Effector memory CD8-positive, alpha-beta T cell (primary cell): ENCODE data around the gene PXT1.

Experiments
- ATAC-seq: fragments of 150-1000 bp; cut with Tn5 transposase; replicated peaks from 2 replicates; pipeline ENCODE4 v1.10.0; 2021; ENCODE audit warnings: mild to moderate bottlenecking, moderate library complexity
- DNase-seq, 3 experiments: peaks; one replicate each; pipeline ENCODE4 v3.0.0; 2021
- H3K27ac Mint-ChIP-seq, 2 donors: one replicate each; pipeline ENCODE4 v1.8.0; 2022; ENCODE audit warnings: mild to moderate bottlenecking in 2 of 2, mixed read lengths in 2 of 2, moderate library complexity in 2 of 2
- H3K27me3 Mint-ChIP-seq, 2 donors: one replicate each; pipeline ENCODE4 v1.8.0; 2022; ENCODE audit warnings: mixed read lengths in 2 of 2
- H3K36me3 Mint-ChIP-seq: one replicate; pipeline ENCODE4 v1.8.0; 2022; ENCODE audit warnings: mild to moderate bottlenecking, moderate library complexity, mixed read lengths; ENCODE audit not compliant: insufficient read depth
- H3K4me1 Mint-ChIP-seq, 2 donors: one replicate each; pipeline ENCODE4 v1.8.0; 2022; ENCODE audit warnings: low read depth in 2 of 2, mixed read lengths in 2 of 2
- H3K4me3 Mint-ChIP-seq, 2 donors: one replicate each; pipeline ENCODE4 v1.8.0; 2022; ENCODE audit warnings: mild to moderate bottlenecking in 2 of 2, mixed read lengths in 2 of 2, moderate library complexity in 2 of 2
- H3K9me3 Mint-ChIP-seq, 2 donors: one replicate each; pipeline ENCODE4 v1.8.0; 2022; ENCODE audit warnings: mixed read lengths in 2 of 2

Gene PXT1

DNA sequence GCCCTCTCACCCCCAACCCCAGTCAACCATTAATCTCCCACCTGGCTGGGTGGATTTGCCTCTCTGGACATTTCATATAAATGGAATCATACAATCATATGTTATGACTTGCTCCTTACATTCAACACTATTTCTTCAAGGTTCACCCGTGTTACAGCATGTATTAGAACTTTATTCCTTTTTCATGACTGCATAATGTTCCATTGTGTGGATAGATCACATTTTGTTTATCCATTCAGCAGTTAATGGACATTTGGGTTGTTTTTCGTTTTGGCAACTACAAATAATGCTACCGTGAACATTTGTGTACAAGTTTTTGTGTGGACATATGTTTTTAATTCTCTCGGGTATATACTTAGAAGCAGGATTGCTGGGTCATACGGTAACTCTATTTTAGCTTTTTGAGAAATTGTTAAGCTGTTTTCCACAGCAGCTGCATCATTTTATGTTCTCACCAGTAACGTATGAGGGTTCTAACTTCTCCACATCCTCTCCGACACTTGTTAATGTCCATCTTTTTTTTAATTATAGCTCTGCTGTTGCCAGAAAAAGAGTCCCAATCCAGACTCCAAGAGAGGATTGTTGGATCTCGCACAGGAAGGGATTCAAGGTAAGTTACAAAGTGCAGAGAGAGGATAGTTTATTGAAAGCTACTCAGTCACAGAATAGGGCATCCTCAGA, 90.0 kb downstream of the PXT1 start:
- Mint-ChIP-seq H3K27ac (no peak overlapping the region), H3K27me3 (peaks cover 9 to 12% of the 10 kb centered on the region in 2 donors), H3K4me1 (no peaks in the 10 kb centered on the region), H3K36me3 (peaks cover 8% of the 10 kb centered on the region), H3K9me3 (no peaks in the 10 kb centered on the region), H3K4me3 (no peak overlapping the region)
- no peak for DNase-seq
- no peak for ATAC-seq

- no peaks in the 10 kb centered on the region for H3K4me1 Mint-ChIP-seq
- ATAC-seq (no peak), DNase-seq (no peak)
- no peaks in the 10 kb centered on the region for H3K9me3 Mint-ChIP-seq
- no peak overlapping the region for H3K27ac Mint-ChIP-seq
- peaks cover 0 to 22% of the 10 kb centered on the region in 2 donors for H3K27me3 Mint-ChIP-seq
- no peak overlapping the region for H3K4me3 Mint-ChIP-seq
- H3K36me3 Mint-ChIP-seq, result peaks cover 4% of the 10 kb centered on the region
Measured at GRCh38 chr6:36350681-36351571, 91.7 kb downstream of the PXT1 start.

DNA sequence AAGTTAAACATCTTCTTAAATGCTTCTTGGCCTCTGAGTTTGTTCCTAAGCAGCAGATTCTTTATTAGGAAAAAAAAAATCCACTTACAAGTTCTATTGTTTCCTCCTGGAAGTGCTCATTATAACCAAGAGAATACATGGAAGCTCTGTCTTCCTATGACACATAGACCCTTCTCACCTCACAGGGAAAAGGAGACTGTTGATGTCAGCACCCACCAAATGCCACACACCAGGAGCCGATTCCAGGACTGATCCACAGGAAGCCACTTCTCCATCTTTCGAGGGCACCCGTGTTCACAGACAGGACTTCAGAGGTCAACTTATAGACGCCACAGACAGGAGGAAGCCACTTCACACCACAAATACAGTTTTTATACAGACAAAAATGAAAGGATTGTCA, 92.6 kb downstream of the PXT1 start:
- ATAC-seq, result no peak

DNA sequence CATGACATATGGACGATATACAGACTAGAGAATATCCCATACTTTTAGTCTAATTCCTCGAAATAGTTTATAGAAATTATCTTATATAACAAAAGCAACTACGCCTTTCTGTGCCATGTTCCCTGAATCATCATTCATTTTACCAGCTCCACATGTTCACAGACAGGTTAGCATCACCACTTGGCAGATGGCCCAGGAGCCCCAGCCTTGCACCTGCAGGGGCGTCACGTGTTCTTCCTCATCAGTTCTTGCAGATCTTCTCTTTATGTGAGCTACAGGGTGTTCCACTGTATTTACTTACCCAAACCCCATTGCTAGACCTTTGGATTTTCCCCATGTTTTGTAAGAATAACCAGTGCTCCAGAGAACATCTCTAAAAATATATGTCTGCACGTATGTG, 93.4 kb downstream of the PXT1 start:
- peaks cover 0 to 23% of the 10 kb centered on the region in 2 donors for H3K27me3 Mint-ChIP-seq
- ATAC-seq (no peak), DNase-seq (no peak)
- H3K4me1 Mint-ChIP-seq, result no peaks in the 10 kb centered on the region
- peaks cover 4% of the 10 kb centered on the region for H3K36me3 Mint-ChIP-seq
- H3K4me3 Mint-ChIP-seq, result no peak overlapping the region
- H3K27ac Mint-ChIP-seq, result no peak overlapping the region
- H3K9me3 Mint-ChIP-seq, result no peaks in the 10 kb centered on the region

More for the DNA sequence above, 92.6 kb downstream of the PXT1 start:
- H3K27me3 Mint-ChIP-seq, result peaks cover 0 to 23% of the 10 kb centered on the region in 2 donors
- H3K36me3 Mint-ChIP-seq, result peaks cover 4% of the 10 kb centered on the region
- H3K27ac Mint-ChIP-seq, result no peak overlapping the region
- H3K4me1 Mint-ChIP-seq, result no peaks in the 10 kb centered on the region
- H3K9me3 Mint-ChIP-seq, result no peaks in the 10 kb centered on the region
- H3K4me3 Mint-ChIP-seq, result no peak overlapping the region
- DNase-seq, result no peak

DNA sequence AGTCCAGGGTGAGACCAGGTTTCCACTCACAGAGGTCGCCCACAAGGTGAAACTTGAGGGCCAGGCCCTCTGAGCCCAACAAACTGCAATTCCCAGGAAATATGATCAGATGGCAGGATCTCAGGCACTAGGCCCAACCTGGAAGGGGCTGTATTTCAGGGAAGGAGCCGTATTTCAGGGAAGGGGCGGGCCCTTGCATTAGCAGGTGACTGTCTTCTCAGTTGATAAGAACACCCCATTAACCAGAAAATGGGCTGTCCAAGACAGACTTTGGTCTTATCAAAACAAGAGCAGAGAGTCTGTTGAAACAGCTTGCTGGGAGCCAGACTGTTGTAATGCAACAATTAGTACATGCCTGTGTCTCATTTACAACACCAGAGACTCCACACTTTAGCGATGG, 95.0 kb downstream of the PXT1 start:
- no peaks in the 10 kb centered on the region for H3K4me1 Mint-ChIP-seq

GRCh38 chr6:36346486-36347273, 96.0 kb downstream of the PXT1 start:
- no peak for DNase-seq
- ATAC-seq, result no peak
- Mint-ChIP-seq H3K4me1 (no peaks in the 10 kb centered on the region), H3K4me3 (no peak overlapping the region), H3K27me3 (peaks cover 0 to 29% of the 10 kb centered on the region in 2 donors), H3K27ac (no peak overlapping the region), H3K9me3 (no peaks in the 10 kb centered on the region), H3K36me3 (peaks cover 4% of the 10 kb centered on the region)

More for the DNA sequence above, 95.0 kb downstream of the PXT1 start:
- Mint-ChIP-seq H3K27me3 (peaks cover 0 to 23% of the 10 kb centered on the region in 2 donors), H3K9me3 (no peaks in the 10 kb centered on the region), H3K27ac (no peak overlapping the region), H3K36me3 (peaks cover 4% of the 10 kb centered on the region), H3K4me3 (no peak overlapping the region)
- DNase-seq (no peak), ATAC-seq (no peak)

DNA sequence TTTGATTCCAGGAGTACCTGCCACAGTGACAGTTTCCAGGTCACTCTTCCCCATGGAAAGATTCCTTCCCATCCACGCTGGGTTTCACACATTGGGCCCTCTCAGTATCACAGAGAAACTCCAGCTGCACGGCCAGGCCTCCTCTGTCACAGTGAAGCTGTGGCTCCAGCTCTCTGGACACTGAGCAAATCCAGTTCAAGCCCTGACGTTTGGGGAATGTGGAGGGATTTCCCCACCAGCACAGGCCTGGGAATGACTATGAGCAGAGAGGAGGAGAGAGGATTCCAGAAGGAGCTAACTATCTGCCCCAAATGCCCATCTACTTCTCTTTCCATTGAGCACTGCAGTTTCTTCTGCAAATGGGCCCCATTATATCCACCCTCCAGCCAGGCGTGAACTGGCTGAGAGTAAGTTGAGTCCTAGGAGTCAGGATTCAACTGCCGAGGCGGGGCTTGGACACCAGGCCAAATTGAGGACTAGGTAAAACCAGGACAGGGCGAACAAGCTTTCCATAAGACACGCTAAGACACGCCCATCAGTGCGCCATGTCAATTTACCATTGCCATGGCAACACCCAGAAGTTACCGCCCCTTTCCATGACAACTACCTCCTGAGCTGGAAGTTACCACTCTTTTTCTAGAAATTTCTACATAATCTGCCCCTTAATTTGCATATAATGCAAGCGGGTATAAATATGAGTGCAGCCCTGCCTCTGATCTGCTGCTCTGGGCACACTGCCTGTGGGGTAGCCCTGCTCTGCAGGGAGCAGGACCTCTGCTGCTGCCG, 96.8 kb downstream of the PXT1 start:
- Mint-ChIP-seq H3K4me1 (peaks cover 1% of the 10 kb centered on the region in 2 donors), H3K9me3 (no peaks in the 10 kb centered on the region), H3K4me3 (no peak overlapping the region), H3K36me3 (peaks cover 4% of the 10 kb centered on the region), H3K27ac (no peak overlapping the region), H3K27me3 (peaks cover 2 to 33% of the 10 kb centered on the region in 2 donors)
- DNase-seq (no peak), ATAC-seq (no peak)

- H3K9me3 Mint-ChIP-seq, result no peaks in the 10 kb centered on the region
- H3K4me3 Mint-ChIP-seq, result no peak overlapping the region
- DNase-seq, result no peak
- H3K4me1 Mint-ChIP-seq, result peaks cover 4% of the 10 kb centered on the region in 2 donors
- H3K27me3 Mint-ChIP-seq, result peaks cover 17 to 41% of the 10 kb centered on the region in 2 donors
- ATAC-seq, result no peak
- H3K27ac Mint-ChIP-seq, result no peak overlapping the region
- H3K36me3 Mint-ChIP-seq, result peaks cover 4% of the 10 kb centered on the region
Measured at GRCh38 chr6:36343109-36343680, 99.5 kb downstream of the PXT1 start.

GRCh38 chr6:36340618-36341454, 101.8 kb downstream of the PXT1 start:
- Mint-ChIP-seq H3K36me3 (no peaks in the 10 kb centered on the region), H3K4me1 (peaks cover 4 to 8% of the 10 kb centered on the region in 2 donors), H3K4me3 (peak overlapping the region; percentile 45 to 78), H3K9me3 (no peaks in the 10 kb centered on the region), H3K27me3 (peaks cover 18 to 43% of the 10 kb centered on the region in 2 donors), H3K27ac (no peak overlapping the region)
- ATAC-seq (peak; percentile 83), DNase-seq (peak; percentile 70 to 72 (median 72))
